NCI-H526 (cell line): ENCODE measurements around the gene MYO1H.

Source experiments
- DNase-seq, 2 experiments: peaks; one replicate each; lab custom pipeline; 2025; lab: John Stamatoyannopoulos, UW

Gene MYO1H

DNA sequence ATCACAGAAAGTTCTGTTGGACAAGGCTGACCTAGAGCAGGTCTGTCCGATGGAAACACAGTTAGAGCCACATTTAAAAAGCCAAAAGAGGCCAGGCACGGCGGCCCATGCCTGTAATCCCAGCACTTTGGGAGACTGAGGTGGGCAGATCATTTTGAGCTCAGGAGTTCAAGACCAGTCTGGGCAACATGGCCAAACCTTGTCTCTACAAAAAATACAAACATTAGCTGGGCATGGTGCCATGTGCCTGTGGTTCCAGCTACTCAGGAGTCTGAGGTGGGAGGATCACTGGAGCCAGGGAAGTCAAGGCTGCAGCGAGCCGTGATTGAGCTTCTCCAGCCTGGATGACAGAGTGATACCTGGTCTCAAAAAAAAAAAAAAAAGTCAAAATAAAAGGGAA, 144.7 kb downstream of the MYO1H start:
- no peak for DNase-seq

DNA sequence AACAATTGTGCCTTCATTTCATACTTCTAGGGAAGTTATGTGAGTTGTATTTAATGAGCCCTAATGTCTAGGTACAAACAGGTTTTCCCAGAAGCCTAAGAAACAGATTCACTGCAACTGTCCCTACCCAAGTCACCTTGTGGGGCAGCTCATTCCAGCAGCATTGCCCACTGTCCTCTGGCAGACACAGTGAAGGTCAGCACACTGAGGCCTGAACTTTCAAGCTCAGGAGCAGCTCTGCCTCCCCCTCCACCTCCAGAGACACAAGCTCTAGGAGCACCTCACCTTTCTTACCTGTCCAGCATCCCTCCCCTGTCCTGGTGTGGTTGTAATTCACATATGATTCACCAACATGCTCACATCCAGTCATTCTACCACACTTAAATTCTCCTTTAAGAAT, 145.4 kb downstream of the MYO1H start:
- no peak for DNase-seq

DNA sequence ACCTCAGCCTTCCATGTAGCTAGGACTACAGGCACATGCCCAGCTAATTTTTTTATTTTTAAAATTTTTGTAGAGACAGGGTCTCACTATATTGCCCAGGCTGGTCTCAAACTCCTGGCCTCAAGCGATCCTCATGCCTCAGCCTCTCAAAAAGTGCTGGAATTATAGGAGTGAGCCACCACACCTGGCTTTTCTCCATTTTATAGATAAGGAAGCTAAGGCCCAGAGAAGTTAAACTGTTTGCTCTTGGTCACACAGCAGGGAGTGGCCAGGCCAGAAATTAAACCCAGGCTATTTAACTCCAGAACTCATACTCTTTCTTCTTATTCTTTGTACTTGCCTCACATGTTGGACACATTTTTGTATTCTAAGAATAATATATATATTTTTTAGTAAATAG, 146.2 kb downstream of the MYO1H start:
- no peak for DNase-seq

DNA sequence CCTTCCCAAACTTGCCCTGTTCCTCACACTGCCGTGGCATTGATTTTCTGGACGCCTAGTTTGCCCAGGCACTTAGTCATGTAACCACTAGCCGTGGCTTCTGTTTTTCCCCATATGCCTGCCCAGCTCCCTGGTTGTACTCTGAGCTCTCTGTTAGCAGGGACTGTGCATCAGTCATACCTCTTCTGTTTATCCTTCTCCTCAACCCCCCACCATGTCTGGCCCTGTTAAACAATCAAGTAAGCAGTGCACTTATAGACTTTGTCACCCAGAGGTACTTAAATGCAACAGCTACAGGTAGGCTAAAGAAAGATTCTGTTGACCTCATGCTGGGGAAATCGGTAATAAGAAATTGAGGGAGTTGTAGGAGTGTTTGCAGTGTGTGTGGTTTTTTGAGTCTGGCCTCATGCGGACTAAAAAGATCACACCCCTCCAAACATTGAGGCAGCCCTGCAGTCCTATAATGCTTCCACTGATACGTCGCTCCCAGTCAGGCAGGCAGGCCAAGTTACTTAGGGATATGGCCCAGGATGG, 146.7 kb downstream of the MYO1H start:
- DNase-seq, result no peak

DNA sequence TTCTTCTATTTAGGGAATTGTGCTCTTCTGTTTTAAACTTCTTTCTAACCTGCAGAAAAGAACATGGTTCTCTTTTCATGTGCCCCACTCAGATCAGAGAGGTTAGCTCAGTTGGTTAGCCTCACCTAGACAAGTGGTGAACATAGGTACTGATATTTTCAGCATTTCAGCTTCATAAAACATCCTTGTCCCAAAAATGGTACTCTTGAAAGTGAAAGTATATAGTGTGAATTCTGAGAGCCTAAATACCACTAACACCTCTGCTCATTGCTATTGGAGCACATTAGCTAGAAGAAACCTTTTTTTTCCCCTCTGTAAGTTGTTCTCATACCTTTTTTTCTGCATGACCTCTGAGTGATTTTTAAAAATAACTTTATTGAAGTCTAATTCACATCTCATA, 147.3 kb downstream of the MYO1H start:
- DNase-seq, result no peak

DNA sequence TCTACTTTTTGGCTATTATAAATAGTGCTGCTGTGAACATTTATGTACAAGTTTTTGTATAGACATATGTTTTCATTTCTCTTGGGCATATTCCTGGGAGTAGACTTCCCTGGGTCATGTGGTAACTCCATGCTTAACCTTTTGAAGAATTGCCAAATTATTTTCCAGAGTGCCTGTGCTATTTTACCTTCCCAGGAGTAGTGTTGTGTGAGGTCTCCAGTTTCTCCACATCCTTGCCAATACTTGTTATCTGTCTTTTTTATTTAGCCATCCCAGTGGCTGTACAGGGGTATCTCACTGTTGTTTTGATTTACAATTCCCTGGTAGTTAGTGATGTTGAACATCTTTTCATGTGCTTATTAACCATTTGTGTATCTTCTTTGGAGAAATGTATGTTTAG, 148.6 kb downstream of the MYO1H start:
- DNase-seq, result no peak

DNA sequence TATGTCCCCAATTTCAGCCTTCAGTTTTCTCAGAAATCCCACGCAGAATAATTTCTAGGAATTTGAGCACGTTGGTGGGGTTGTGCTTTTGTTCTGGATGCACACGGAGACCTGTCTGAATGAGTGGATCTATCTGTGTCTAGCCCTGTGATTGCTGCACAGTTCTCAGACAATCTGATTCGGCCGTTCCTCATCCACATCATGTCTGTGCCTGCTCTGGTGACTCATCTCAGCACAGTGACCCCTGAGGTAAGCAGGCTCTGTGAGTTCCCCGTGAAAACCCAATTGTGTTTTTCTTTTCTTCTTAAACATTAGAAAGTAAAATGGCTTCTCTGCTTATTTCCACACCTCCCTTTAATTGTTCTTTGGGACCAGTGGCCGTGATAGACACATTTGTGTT, 150.0 kb downstream of the MYO1H start:
- DNase-seq, result no peak
